Measurements from ENCODE around the gene KRT4.
A peak's percentile ranks its signal among the peaks of the same experiment; 100 is the strongest.

Gene KRT4

DNA sequence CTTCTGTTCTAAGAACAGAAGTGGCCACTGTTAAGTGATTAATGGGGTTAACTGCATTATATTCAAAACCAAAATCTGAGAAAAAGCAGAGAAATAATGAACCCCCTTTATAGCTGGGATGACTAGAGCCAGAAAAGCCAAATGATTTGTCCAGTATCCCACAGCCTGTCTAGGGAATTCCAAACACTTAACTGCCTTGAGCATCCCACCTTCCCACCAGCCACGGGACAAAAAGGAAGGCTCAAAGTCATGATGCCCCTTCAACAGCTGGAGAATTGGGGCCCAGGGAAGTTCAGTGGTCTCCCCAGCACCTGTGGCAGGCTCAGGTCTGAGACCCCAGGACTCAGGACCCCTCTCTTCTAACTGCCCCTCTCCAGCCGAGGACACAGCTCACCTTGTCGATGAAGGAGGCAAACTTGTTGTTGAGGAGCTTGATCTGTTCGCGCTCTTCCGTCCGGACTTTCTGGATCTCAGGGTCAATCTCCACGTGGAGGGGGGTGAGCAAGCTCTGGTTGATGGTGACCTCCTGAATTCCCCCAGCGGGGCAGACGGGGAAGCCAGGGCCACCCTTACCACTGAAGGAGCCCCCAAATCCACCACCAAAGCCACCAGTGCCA is 605 bp downstream of the KRT4 start:
- Histone ChIP-seq H4K20me1 (no peaks in the 10 kb centered on the region; a peak in 1 of 22 replicates), H3K27ac (no peak overlapping the region), H3K9me3 (replicated peaks in 1 of 11) (no peaks in the 10 kb centered on the region), H3K4me2 (peak overlapping the region in 2 of 11 experiments; percentile 5 to 10; a peak in 1 of 22 replicates), H3K4me3 (no peak overlapping the region), H3K27me3 (no peaks in the 10 kb centered on the region), H3K36me3 (no peaks in the 10 kb centered on the region), H3K4me1 (peaks cover 0 to 10% (median 0%) of the 10 kb centered on the region in 10 experiments; a peak in 5 of 20 replicates), H3K9ac (no peak overlapping the region)
- no peak for TF ChIP-seq Cebpa-rat (IDR thresholded peaks at IDR 0.05)

DNA sequence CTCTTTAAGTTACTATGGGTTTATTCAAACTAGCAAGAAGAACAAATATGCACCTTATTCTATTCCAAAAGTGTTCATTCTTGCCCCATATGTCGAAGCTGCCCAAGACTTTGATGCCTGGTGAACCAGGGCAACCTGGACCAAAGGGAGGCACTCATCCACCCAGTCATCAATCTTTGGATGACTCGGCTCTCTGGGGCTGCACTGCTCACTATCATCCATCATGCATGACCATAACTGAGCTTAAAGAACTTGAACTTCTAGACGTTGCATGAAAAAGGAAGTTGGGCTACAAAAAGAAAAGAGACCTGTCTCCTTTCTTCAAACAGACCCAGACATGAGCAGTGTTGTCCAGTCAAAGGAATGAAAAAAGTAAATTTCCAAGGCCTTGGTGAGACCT is 1.2 kb downstream of the KRT4 start:
- Histone ChIP-seq H3K27me3 (no peaks in the 10 kb centered on the region), H3K4me3 (no peak overlapping the region), H3K4me2 (peak overlapping the region in 2 of 11 experiments; percentile 5 to 10; a peak in 1 of 22 replicates), H3K36me3 (no peaks in the 10 kb centered on the region), H3K9ac (no peak overlapping the region), H3K9me3 (replicated peaks in 1 of 11) (no peaks in the 10 kb centered on the region), H3K27ac (no peak overlapping the region), H3K4me1 (peaks cover 0 to 10% (median 0%) of the 10 kb centered on the region in 10 experiments; a peak in 5 of 20 replicates), H4K20me1 (no peaks in the 10 kb centered on the region; a peak in 1 of 22 replicates)
- TF ChIP-seq Cebpa-rat (IDR thresholded peaks at IDR 0.05) = no peak

DNA sequence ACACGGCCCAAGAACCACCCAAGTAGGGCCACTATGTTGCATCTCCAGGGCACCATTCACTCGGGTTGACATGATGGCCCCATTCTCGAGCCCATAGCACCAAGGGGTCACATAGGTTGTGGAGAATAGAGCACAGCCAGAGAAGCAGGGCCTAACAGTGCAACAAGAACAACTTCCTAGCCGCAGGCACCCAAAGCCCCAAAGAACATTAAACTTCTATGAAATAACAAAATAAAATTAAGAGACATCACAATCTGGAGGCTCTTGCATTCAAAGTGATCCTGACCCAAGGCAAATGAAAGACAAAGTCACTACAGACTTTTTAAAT is 1.9 kb downstream of the KRT4 start:
- Histone ChIP-seq H3K4me3 (no peak overlapping the region), H3K27me3 (no peaks in the 10 kb centered on the region), H3K27ac (no peak overlapping the region), H3K4me1 (peaks cover 0 to 10% (median 0%) of the 10 kb centered on the region in 10 experiments; a peak in 5 of 20 replicates), H3K9ac (no peak overlapping the region), H3K4me2 (no peak overlapping the region), H3K9me3 (replicated peaks in 1 of 11) (no peaks in the 10 kb centered on the region), H3K36me3 (no peaks in the 10 kb centered on the region), H4K20me1 (no peaks in the 10 kb centered on the region; a peak in 1 of 22 replicates)
- TF ChIP-seq Cebpa-rat (IDR thresholded peaks at IDR 0.05) = no peak

DNA sequence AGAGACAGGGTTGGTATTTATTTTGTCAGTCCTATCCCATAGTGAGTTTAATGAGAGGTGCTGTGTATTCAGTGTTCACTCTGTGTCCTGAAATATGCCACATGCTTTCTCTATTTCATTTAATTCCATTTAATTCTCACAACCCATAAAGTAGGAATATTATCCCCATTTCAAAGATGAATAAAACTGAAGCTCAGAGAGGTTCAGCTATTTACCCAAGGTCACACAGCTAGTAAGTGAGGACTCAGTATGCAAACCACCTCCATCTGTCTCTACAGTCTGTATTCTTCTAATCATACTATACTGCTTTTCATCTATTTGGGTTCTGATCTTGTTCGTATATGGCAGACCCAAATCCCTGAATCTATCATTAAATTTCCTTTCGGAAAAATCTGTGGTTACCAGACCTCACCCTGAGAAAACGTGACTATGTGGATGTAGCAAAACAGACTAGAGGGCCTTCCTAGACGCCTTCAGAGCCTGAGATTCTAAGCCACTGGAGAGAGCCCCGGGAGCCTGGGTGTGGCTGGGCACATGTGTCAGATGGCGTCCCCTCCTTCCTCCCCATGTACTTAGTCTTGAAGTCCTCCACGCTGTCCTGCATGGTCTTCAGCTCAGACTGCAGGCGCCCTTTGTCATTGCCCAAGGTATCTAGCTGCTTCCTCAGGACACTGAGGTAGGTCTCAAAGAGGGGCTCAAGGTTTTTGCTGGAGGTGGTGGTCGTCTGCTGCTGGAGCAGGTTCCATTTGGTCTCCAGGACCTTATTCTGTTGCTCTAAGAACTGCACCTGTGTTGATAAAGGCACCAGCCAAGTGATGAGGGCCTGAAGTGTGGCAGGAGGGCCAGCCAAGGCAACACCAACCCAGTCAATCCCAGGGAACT is 2.5 kb downstream of the KRT4 start:
- H3K9ac ChIP-seq = no peak overlapping the region
- peaks cover 0 to 10% (median 0%) of the 10 kb centered on the region in 10 experiments; a peak in 5 of 20 replicates for H3K4me1 ChIP-seq
- no peaks in the 10 kb centered on the region; a peak in 1 of 22 replicates for H4K20me1 ChIP-seq
- H3K9me3 ChIP-seq (replicated peaks in 1 of 11) = no peaks in the 10 kb centered on the region
- H3K4me3 ChIP-seq = no peak overlapping the region
- H3K36me3 ChIP-seq = no peaks in the 10 kb centered on the region
- no peak for TF ChIP-seq Cebpa-rat (IDR thresholded peaks at IDR 0.05)
- no peak overlapping the region for H3K27ac ChIP-seq
- H3K27me3 ChIP-seq = no peaks in the 10 kb centered on the region
- no peak overlapping the region for H3K4me2 ChIP-seq

GRCh38 chr12:52810554-52810953 is 3.4 kb downstream of the KRT4 start:
- Histone ChIP-seq H3K27ac (no peak overlapping the region), H3K36me3 (no peaks in the 10 kb centered on the region), H3K27me3 (no peaks in the 10 kb centered on the region), H3K9me3 (replicated peaks in 1 of 11) (no peaks in the 10 kb centered on the region), H4K20me1 (no peaks in the 10 kb centered on the region; a peak in 1 of 22 replicates), H3K4me1 (peaks cover 0 to 11% (median 0%) of the 10 kb centered on the region in 10 experiments; a peak in 5 of 20 replicates), H3K9ac (no peak overlapping the region), H3K4me3 (no peak overlapping the region), H3K4me2 (no peak overlapping the region)
- no peak for TF ChIP-seq Cebpa-rat (IDR thresholded peaks at IDR 0.05)

DNA sequence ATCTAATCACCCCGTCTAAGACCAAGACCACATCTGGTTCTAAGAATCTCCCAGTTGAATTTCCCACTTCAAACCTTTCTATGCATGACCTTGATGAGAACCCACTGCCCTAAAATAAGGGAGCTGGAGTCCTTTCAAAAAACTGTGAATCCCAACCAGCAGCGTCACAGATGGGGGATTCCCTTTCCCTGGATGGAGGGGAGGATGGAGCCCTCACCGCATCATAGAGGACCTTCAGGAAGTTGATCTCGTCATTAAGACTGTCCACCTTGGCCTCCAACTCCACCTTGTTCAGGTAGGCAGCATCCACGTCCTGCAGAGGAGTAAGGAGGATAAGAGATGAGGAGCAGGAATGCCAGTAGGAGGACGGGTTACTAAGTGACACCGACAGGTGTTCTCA is 4.8 kb downstream of the KRT4 start:
- Histone ChIP-seq H3K9ac (no peak overlapping the region), H3K4me3 (no peak overlapping the region), H3K27me3 (no peaks in the 10 kb centered on the region), H3K9me3 (replicated peaks in 1 of 11) (no peaks in the 10 kb centered on the region), H3K36me3 (no peaks in the 10 kb centered on the region), H3K4me1 (peaks cover 0 to 18% (median 2%) of the 10 kb centered on the region in 10 experiments; a peak in 7 of 20 replicates), H4K20me1 (no peaks in the 10 kb centered on the region; a peak in 1 of 22 replicates), H3K27ac (no peak overlapping the region), H3K4me2 (no peak overlapping the region)
- TF ChIP-seq Cebpa-rat (IDR thresholded peaks at IDR 0.05) = no peak

DNA sequence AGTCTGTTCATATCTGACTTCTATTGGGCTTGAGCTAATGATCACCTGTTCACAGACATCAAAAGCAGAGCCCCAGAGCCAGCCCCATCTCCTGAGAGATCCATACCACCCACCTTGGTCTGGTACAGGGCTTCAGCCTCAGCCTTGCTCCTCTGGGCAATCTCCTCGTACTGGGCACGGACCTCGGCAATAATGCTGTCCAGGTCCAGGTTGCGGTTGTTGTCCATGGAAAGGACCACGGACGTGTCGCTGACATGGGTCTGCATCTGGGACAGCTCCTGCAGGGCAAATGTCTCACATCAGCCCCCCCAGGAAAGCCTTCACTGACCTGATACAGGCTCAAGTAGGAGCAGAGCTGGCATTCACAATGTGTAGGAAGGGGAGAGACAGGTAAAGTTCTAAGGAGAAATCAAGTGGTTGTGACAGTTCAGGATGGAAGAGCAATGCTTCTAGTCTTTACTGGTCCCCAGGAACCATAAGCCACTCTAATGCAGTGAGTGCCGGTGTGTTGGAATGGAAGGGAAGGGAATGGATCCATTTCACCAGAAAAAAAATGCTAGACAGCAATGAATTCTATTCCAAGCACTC is 5.2 kb downstream of the KRT4 start:
- no peak overlapping the region for H3K4me2 ChIP-seq
- H3K27ac ChIP-seq = no peak overlapping the region
- H3K9ac ChIP-seq = no peak overlapping the region
- H3K4me3 ChIP-seq = no peak overlapping the region
- H4K20me1 ChIP-seq = no peaks in the 10 kb centered on the region; a peak in 1 of 22 replicates
- H3K36me3 ChIP-seq = no peaks in the 10 kb centered on the region
- no peaks in the 10 kb centered on the region for H3K27me3 ChIP-seq
- no peaks in the 10 kb centered on the region for H3K9me3 ChIP-seq (replicated peaks in 1 of 11)
- H3K4me1 ChIP-seq = peaks cover 0 to 18% (median 2%) of the 10 kb centered on the region in 10 experiments; a peak in 7 of 20 replicates
- no peak for TF ChIP-seq Cebpa-rat (IDR thresholded peaks at IDR 0.05)

GRCh38 chr12:52807544-52808470 is 6.1 kb downstream of the KRT4 start:
- no peak for TF ChIP-seq Cebpa-rat (IDR thresholded peaks at IDR 0.05)
- H4K20me1 ChIP-seq = no peaks in the 10 kb centered on the region; a peak in 1 of 22 replicates
- H3K27ac ChIP-seq = no peak overlapping the region
- no peaks in the 10 kb centered on the region for H3K36me3 ChIP-seq
- no peaks in the 10 kb centered on the region for H3K9me3 ChIP-seq (replicated peaks in 1 of 11)
- no peak overlapping the region for H3K4me3 ChIP-seq
- peaks cover 0 to 13% (median 2%) of the 10 kb centered on the region in 10 experiments; a peak in 7 of 20 replicates for H3K4me1 ChIP-seq
- no peak overlapping the region for H3K9ac ChIP-seq
- H3K27me3 ChIP-seq = no peaks in the 10 kb centered on the region
- H3K4me2 ChIP-seq = no peak overlapping the region
